ENCODE measurements around the gene TK1.

- TF ChIP-seq, protein P1, sequence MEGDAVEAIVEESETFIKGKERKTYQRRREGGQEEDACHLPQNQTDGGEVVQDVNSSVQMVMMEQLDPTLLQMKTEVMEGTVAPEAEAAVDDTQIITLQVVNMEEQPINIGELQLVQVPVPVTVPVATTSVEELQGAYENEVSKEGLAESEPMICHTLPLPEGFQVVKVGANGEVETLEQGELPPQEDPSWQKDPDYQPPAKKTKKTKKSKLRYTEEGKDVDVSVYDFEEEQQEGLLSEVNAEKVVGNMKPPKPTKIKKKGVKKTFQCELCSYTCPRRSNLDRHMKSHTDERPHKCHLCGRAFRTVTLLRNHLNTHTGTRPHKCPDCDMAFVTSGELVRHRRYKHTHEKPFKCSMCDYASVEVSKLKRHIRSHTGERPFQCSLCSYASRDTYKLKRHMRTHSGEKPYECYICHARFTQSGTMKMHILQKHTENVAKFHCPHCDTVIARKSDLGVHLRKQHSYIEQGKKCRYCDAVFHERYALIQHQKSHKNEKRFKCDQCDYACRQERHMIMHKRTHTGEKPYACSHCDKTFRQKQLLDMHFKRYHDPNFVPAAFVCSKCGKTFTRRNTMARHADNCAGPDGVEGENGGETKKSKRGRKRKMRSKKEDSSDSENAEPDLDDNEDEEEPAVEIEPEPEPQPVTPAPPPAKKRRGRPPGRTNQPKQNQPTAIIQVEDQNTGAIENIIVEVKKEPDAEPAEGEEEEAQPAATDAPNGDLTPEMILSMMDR (IDR thresholded peaks at IDR 0.05), result no peak
- TF ChIP-seq POLR2A (IDR thresholded peaks at IDR 0.05), result no peak
- no peak for TF ChIP-seq EP300 (IDR thresholded peaks at IDR 0.05)
Measured at GRCh38 chr17:78144736-78145641, 41.9 kb downstream of the TK1 start.

All from ovary (tissue), 3 donors.